Spleen (tissue), 7 donors: ENCODE results near the gene SERBP1.

Experiments
- POLR2A ChIP-seq, 3 donors: fragments of 450-650 bp; IDR thresholded peaks; one replicate each; pipeline ENCODE4 v1.5.1; 2017; ENCODE audit warnings: antibody characterized with exemption in 3 of 3, mild to moderate bottlenecking in 1 of 3
- TF ChIP-seq, protein P1 (sequence below), 11 experiments: fragments of 200-600 bp in 7 of 11; fragments of 450-650 bp in 4 of 11; sonication (generic) in 4 of 11; IDR thresholded peaks in 8 of 11; conservative IDR thresholded peaks in 3 of 11; 1 replicate in 7 of 11; 2 replicates in 4 of 11; pipeline versions ENCODE4 v1.4.0 to v1.8.0; 2016 to 2021; ENCODE audit warnings: antibody characterized with exemption in 11 of 11, inconsistent platforms in 4 of 11, mild to moderate bottlenecking in 1 of 11
- donor health status: DM: no; HTN: no; CAD: no; lungs with moderate emphysema.
- donor health status: DM: no; HTN: no; CAD: no.
- donor health status: DM: no; HTN: no; CAD: no.

DNA sequence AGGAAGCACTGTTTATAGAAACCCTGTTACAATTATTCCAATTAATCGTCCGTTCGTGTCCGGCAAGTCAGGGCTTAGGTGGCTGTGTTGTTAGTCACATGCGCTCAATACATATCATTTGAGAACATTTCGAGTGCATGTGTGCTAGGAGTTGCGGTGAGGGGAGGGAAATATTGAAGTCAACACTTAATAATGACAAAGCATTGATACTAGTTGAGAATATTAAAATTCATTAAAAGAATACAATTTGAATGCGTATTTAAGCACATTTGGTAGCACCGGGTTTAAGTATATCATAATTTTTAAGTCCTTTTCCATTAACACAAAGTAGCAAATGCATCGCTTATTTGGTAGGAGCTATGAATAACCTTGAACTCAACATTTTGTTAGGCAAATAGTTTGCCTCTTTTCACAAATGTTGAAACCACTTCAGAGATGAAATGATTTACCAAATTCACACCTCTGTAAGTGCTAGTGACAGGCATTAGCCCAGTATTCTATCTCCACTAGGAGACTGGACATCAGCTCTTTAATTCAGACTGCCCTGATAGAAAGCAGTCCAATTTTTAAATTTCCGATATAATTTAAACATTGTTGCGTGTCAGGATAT, 1.1 kb upstream of the SERBP1 start:
- TF ChIP-seq POLR2A (IDR thresholded peaks at IDR 0.05) = no peak
- TF ChIP-seq, protein P1, sequence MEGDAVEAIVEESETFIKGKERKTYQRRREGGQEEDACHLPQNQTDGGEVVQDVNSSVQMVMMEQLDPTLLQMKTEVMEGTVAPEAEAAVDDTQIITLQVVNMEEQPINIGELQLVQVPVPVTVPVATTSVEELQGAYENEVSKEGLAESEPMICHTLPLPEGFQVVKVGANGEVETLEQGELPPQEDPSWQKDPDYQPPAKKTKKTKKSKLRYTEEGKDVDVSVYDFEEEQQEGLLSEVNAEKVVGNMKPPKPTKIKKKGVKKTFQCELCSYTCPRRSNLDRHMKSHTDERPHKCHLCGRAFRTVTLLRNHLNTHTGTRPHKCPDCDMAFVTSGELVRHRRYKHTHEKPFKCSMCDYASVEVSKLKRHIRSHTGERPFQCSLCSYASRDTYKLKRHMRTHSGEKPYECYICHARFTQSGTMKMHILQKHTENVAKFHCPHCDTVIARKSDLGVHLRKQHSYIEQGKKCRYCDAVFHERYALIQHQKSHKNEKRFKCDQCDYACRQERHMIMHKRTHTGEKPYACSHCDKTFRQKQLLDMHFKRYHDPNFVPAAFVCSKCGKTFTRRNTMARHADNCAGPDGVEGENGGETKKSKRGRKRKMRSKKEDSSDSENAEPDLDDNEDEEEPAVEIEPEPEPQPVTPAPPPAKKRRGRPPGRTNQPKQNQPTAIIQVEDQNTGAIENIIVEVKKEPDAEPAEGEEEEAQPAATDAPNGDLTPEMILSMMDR (IDR thresholded peaks at IDR 0.05 in 8 of 11, conservative IDR thresholded peaks at IDR 0.05 in 3 of 11) = no peak
